Neural crest cell (in vitro differentiated cells): ENCODE results near the gene IRS1. TPM values are rescaled to one million over a fixed set of nuclear protein-coding genes. Genes with fewer than 3 reads are reported as not detected.

ENCODE experiments used
- DNase-seq: peaks from one replicate; pipeline ENCODE4 v3.0.0; 2021; ENCODE audit warnings: low read depth, mixed read lengths, low spot score
- H3K27ac Mint-ChIP-seq: one replicate; pipeline ENCODE4 v1.8.0; 2021; ENCODE audit warnings: mild to moderate bottlenecking, mixed read lengths; ENCODE audit not compliant: unreplicated experiment
- H3K27me3 Mint-ChIP-seq: 2 replicates; pipeline ENCODE4 v1.8.0; 2021; ENCODE audit warnings: low read depth, mild to moderate bottlenecking, mixed read lengths
- H3K36me3 Mint-ChIP-seq: 2 replicates; pipeline ENCODE4 v1.8.0; 2021; ENCODE audit warnings: low read depth, mild to moderate bottlenecking, mixed read lengths
- H3K4me1 Mint-ChIP-seq: 2 replicates; pipeline ENCODE4 v1.8.0; 2021; ENCODE audit warnings: mixed read lengths
- H3K4me3 Mint-ChIP-seq: one replicate; pipeline ENCODE4 v1.8.0; 2021; ENCODE audit warnings: mild to moderate bottlenecking, mixed read lengths
- H3K9me3 Mint-ChIP-seq: 2 replicates; pipeline ENCODE4 v1.8.0; 2021; ENCODE audit warnings: mixed read lengths
- total RNA-seq: library from RNA; stranded (reverse); gene quantifications from 2 replicates; pipeline ENCODE4 v1.2.1, GENCODE V29; 2021
- TF ChIP-seq, protein P1 (sequence below): fragments of 200-600 bp; sonication (generic); conservative IDR thresholded peaks from 2 replicates; pipeline ENCODE4 v1.5.0; 2021; ENCODE audit warnings: antibody characterized with exemption, mild to moderate bottlenecking

IRS1 gene
- total RNA-seq, 1 donor from 2014 or later = 15.1 TPM

DNA sequence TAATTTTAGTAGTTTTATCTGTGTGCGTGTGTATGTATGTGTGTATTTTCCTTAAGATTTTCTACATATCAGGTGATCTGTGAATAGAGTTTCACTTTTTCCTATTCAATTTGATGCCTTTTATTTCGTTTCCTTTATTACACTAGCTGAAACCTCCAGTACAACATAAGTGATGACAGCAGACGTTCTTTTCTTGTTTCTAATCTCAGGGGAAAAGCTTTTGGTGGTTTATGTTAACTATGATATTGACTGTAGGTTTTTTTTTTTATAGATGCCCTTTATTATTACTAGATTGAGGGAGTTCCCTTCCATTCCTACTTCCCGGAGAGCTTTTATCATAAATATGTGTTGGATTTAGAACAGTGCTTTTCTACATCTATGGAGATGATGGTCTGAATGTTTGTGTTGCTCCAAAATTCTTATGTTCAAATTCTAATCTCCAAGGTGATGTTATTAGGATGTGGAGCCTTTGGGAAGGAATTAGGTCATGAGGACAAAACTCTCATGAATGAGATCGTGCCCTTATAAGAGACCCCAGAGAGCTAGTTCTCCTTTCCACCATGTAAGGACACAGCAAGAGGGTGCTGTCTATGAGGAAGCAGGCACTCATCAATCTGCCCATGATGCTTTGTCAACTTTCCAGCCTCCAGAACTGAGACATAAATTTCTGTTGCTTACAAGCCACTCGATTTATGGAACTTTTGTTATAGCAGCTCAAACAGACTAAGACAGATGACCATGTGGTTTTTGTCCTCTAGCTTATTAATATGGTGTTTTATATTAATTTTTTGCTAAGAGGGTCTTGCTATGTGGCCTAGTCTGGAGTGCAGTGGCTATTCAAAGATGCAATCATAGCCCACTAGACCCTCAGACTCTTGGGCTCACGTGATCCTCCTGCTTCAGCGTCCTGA is 30.4 kb upstream of the IRS1 start:
- Mint-ChIP-seq H3K27me3 (no peaks in the 10 kb centered on the region), H3K4me3 (no peak overlapping the region), H3K9me3 (peaks cover 2% of the 10 kb centered on the region), H3K27ac (no peak overlapping the region), H3K36me3 (no peaks in the 10 kb centered on the region), H3K4me1 (no peaks in the 10 kb centered on the region)
- TF ChIP-seq, protein P1, sequence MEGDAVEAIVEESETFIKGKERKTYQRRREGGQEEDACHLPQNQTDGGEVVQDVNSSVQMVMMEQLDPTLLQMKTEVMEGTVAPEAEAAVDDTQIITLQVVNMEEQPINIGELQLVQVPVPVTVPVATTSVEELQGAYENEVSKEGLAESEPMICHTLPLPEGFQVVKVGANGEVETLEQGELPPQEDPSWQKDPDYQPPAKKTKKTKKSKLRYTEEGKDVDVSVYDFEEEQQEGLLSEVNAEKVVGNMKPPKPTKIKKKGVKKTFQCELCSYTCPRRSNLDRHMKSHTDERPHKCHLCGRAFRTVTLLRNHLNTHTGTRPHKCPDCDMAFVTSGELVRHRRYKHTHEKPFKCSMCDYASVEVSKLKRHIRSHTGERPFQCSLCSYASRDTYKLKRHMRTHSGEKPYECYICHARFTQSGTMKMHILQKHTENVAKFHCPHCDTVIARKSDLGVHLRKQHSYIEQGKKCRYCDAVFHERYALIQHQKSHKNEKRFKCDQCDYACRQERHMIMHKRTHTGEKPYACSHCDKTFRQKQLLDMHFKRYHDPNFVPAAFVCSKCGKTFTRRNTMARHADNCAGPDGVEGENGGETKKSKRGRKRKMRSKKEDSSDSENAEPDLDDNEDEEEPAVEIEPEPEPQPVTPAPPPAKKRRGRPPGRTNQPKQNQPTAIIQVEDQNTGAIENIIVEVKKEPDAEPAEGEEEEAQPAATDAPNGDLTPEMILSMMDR = no peak
- DNase-seq = no peak

DNA sequence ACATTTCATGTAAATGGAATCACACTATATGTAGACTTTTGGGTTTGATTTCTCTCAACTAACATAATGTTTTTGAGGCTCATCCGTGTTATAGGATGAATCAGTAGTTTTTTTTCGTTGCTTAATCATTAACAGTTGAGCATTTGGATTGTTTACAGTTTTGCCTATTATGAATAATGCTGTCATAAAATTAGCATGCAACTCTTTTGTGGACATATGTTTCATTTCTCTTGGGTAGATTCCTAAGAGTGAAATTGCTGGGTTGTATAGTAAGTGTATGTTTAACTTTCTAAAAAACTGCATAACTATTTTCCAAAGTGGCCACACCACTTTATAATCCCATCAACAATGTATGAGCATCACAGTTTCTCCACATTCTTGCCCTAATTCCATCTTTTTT is 28.6 kb upstream of the IRS1 start:
- Mint-ChIP-seq H3K27me3 (no peaks in the 10 kb centered on the region), H3K9me3 (peaks cover 5% of the 10 kb centered on the region), H3K4me1 (no peaks in the 10 kb centered on the region), H3K36me3 (no peaks in the 10 kb centered on the region), H3K4me3 (no peak overlapping the region), H3K27ac (no peak overlapping the region)
- TF ChIP-seq, protein P1 = no peak
- no peak for DNase-seq

DNA sequence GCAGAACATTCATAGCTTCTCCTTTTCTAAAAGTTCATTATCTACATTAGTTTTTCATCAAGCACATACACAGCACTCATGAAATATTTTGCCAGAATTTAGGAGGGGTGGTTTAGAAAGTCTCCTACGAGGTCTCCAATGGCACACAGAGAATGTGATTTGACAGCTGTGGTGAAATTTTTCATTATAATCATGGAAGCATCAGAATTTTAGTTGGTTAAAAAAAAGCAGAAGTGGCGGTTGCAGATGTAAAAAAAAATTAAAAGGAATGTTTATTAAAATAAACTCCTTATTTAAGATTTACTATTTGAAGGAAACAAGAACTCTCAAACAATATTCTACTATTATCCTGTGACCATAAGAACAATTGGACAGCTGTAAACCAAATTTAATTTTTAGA is 25.4 kb upstream of the IRS1 start:
- Mint-ChIP-seq H3K27me3 (no peaks in the 10 kb centered on the region), H3K36me3 (no peaks in the 10 kb centered on the region), H3K4me3 (no peak overlapping the region), H3K9me3 (peaks cover 5% of the 10 kb centered on the region), H3K4me1 (no peaks in the 10 kb centered on the region), H3K27ac (no peak overlapping the region)
- TF ChIP-seq, protein P1 = no peak
- no peak for DNase-seq

DNA sequence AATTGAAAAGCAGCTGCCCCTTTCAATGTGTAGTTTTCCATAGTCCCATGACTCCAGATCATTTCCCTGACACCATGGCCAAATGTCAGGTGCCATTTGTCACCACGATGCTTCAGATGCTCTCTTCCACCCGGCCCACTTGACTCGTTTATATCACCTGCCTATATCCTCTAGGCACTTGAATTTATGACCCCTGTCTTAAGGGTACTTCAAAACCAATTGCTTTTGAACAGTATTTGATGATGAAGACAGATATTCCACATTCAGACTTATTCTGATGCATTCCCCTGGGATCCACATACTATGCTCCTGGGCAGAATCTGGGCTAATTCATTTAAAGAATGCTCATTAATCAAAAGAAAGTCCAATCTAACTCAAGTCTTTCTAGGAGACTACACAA is 19.3 kb upstream of the IRS1 start:
- Mint-ChIP-seq H3K4me1 (no peaks in the 10 kb centered on the region), H3K4me3 (no peak overlapping the region), H3K9me3 (peaks cover 3% of the 10 kb centered on the region), H3K36me3 (no peaks in the 10 kb centered on the region), H3K27ac (no peak overlapping the region), H3K27me3 (peaks cover 1% of the 10 kb centered on the region)
- TF ChIP-seq, protein P1 = no peak
- DNase-seq = no peak

DNA sequence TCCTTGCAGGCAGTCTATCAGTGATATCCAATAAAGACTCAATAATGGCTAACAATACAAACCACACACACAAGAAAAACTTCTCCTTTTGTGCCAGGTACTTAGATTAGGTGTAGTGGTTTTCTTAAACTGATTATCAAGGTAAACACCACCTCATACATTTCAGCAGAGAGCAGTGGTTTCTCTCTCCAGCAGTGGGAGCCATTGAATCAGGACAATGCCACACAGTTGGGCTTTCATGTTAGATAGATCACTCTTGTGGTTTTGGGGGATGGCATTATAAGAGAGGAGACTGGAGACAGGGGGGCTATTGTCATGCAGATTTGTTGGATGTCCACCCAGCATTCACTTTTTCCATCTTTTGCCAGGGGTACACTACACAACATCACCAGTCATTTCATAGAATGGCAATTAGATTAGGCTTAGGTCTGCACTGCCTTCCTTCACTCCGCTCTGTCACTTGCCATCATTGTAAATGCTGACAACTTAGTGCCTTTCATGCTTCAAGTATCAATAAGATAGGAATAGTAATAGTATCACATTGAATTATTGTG is 13.6 kb upstream of the IRS1 start:
- TF ChIP-seq, protein P1 = peak; percentile 40
- no peaks in the 10 kb centered on the region for H3K9me3 Mint-ChIP-seq
- no peak for DNase-seq
- H3K27ac Mint-ChIP-seq = no peak overlapping the region
- no peaks in the 10 kb centered on the region for H3K36me3 Mint-ChIP-seq
- peaks cover 12% of the 10 kb centered on the region for H3K27me3 Mint-ChIP-seq
- H3K4me3 Mint-ChIP-seq = no peak overlapping the region
- no peaks in the 10 kb centered on the region for H3K4me1 Mint-ChIP-seq
